Measurements from ENCODE around the gene VSIG10.

- no peak for TF ChIP-seq POLR2AphosphoS5 (IDR thresholded peaks at IDR 0.05)
- TF ChIP-seq CTCF (IDR thresholded peaks at IDR 0.05 in 8 of 11, conservative IDR thresholded peaks at IDR 0.05 in 3 of 11), result no peak
These were observed 30.0 kb downstream of the VSIG10 start for GRCh38 chr12:118073768-118074167.

All from spleen (tissue), 7 donors.